DND-41 (cell line): ENCODE results near the gene AGPAT4.

Experiments
- ATAC-seq: fragments of 200-7000 bp; cut with Tn5 transposase; 3 replicates; pipeline ENCODE4 v1.9.1; 2021; ENCODE audit warnings: low read depth; ENCODE audit not compliant: insufficient read depth
- DNase-seq: peaks from one replicate; pipeline ENCODE4 v3.0.0-alpha.2; 2020
- H2AFZ ChIP-seq: 2 replicates; pipeline ENCODE4 v1.6.0; 2012; ENCODE audit warnings: low read depth, low read length
- H3K27ac ChIP-seq: 2 replicates; pipeline ENCODE4 v1.5.1; 2012; ENCODE audit warnings: low read length, inconsistent platforms
- H3K27me3 ChIP-seq: fragments of 200-600 bp; sonication (generic); 2 replicates; pipeline ENCODE4 v1.6.0; 2012; ENCODE audit warnings: low read length, mild to moderate bottlenecking, inconsistent platforms; ENCODE audit not compliant: insufficient read depth, poor library complexity
- H3K36me3 ChIP-seq: 2 replicates; pipeline ENCODE4 v1.5.1; 2012; ENCODE audit warnings: low read length, inconsistent platforms; ENCODE audit not compliant: insufficient read depth
- H3K4me1 ChIP-seq: 2 replicates; pipeline ENCODE4 v1.5.1; 2012; ENCODE audit warnings: mild to moderate bottlenecking, low read length; ENCODE audit not compliant: insufficient read depth
- H3K4me2 ChIP-seq: 2 replicates; pipeline ENCODE4 v1.6.0; 2012; ENCODE audit warnings: mild to moderate bottlenecking, moderate library complexity, low read length, inconsistent platforms; ENCODE audit not compliant: insufficient read depth
- H3K4me3 ChIP-seq, 2 experiments: fragments of 200-600 bp in 1 of 2; shearing (Covaris generic) in 1 of 2; 2 replicates each; pipeline ENCODE4 v1.5.1; 2012 to 2016; ENCODE audit warnings: inconsistent platforms in 2 of 2, low read length in 2 of 2, mild to moderate bottlenecking in 2 of 2, low read depth in 1 of 2, moderate library complexity in 1 of 2
- H3K79me2 ChIP-seq: 2 replicates; pipeline ENCODE4 v1.6.0; 2012; ENCODE audit warnings: low read length, inconsistent platforms; ENCODE audit not compliant: insufficient read depth
- H3K9ac ChIP-seq: 2 replicates; pipeline ENCODE4 v1.6.0; 2012; ENCODE audit warnings: low read depth, mild to moderate bottlenecking, inconsistent platforms, low read length, moderate library complexity
- H3K9me3 ChIP-seq: 2 replicates; pipeline ENCODE4 v1.5.1; 2012; ENCODE audit warnings: low read length, moderate library complexity, mild to moderate bottlenecking, inconsistent platforms; ENCODE audit not compliant: insufficient read depth, severe bottlenecking
- H4K20me1 ChIP-seq: 2 replicates; pipeline ENCODE4 v1.6.0; 2012; ENCODE audit warnings: low read length; ENCODE audit not compliant: insufficient read depth
- CTCF ChIP-seq: IDR thresholded peaks from 2 replicates; pipeline ENCODE4 v1.5.1; 2012; ENCODE audit warnings: borderline replicate concordance, low read length, moderate library complexity, mild to moderate bottlenecking; ENCODE audit not compliant: poor library complexity, severe bottlenecking; ENCODE audit errors: extremely low read depth
- EZH2 ChIP-seq: IDR thresholded peaks from 3 replicates; pipeline ENCODE4 v1.6.1; 2012; ENCODE audit warnings: borderline replicate concordance, low read depth, mild to moderate bottlenecking, moderate library complexity, low read length, inconsistent platforms; ENCODE audit not compliant: severe bottlenecking

The AGPAT4 gene

GRCh38 chr6:161259302-161259701 is 14.6 kb downstream of the AGPAT4 start:
- H3K27ac ChIP-seq = no peak overlapping the region
- no peak for ATAC-seq
- H3K9ac ChIP-seq = no peak overlapping the region
- H3K79me2 ChIP-seq = no peaks in the 10 kb centered on the region
- no peaks in the 10 kb centered on the region for H3K27me3 ChIP-seq
- no peaks in the 10 kb centered on the region for H3K9me3 ChIP-seq
- no peak overlapping the region for H3K4me3 ChIP-seq
- TF ChIP-seq EZH2 (no peak), CTCF (no peak)
- H3K4me1 ChIP-seq = no peaks in the 10 kb centered on the region
- DNase-seq = no peak
- no peak overlapping the region for H2AFZ ChIP-seq
- H3K36me3 ChIP-seq = no peaks in the 10 kb centered on the region
- no peak overlapping the region for H3K4me2 ChIP-seq
- no peaks in the 10 kb centered on the region for H4K20me1 ChIP-seq

GRCh38 chr6:161257793-161258457 is 15.9 kb downstream of the AGPAT4 start:
- Histone ChIP-seq H2AFZ (no peak overlapping the region), H3K4me2 (no peak overlapping the region)

GRCh38 chr6:161256407-161256806 is 17.5 kb downstream of the AGPAT4 start:
- H3K79me2 ChIP-seq = no peaks in the 10 kb centered on the region
- H3K9me3 ChIP-seq = no peaks in the 10 kb centered on the region
- ATAC-seq = no peak
- H2AFZ ChIP-seq = no peak overlapping the region
- no peaks in the 10 kb centered on the region for H3K4me1 ChIP-seq
- no peak overlapping the region for H3K4me3 ChIP-seq
- no peak for TF ChIP-seq CTCF
- no peak overlapping the region for H3K4me2 ChIP-seq
- no peak overlapping the region for H3K27ac ChIP-seq
- no peak for DNase-seq
- no peaks in the 10 kb centered on the region for H3K36me3 ChIP-seq
- H4K20me1 ChIP-seq = no peaks in the 10 kb centered on the region
- H3K27me3 ChIP-seq = no peaks in the 10 kb centered on the region
- no peak overlapping the region for H3K9ac ChIP-seq

More at GRCh38 chr6:161257793-161258457, 15.9 kb downstream of the AGPAT4 start:
- no peaks in the 10 kb centered on the region for H3K27me3 ChIP-seq
- no peak for TF ChIP-seq CTCF
- TF ChIP-seq EZH2 = no peak
- H3K36me3 ChIP-seq = no peaks in the 10 kb centered on the region
- no peak overlapping the region for H3K9ac ChIP-seq
- no peak overlapping the region for H3K27ac ChIP-seq
- no peak overlapping the region for H3K4me3 ChIP-seq
- DNase-seq (no peak), ATAC-seq (no peak)
- H3K4me1 ChIP-seq = no peaks in the 10 kb centered on the region
- no peaks in the 10 kb centered on the region for H3K79me2 ChIP-seq
- no peaks in the 10 kb centered on the region for H4K20me1 ChIP-seq
- no peaks in the 10 kb centered on the region for H3K9me3 ChIP-seq

- Histone ChIP-seq H3K4me3 (no peak overlapping the region), H3K79me2 (no peaks in the 10 kb centered on the region), H3K27ac (no peak overlapping the region), H3K4me1 (no peaks in the 10 kb centered on the region), H3K27me3 (no peaks in the 10 kb centered on the region), H3K9ac (no peak overlapping the region), H3K9me3 (no peaks in the 10 kb centered on the region), H2AFZ (no peak overlapping the region), H4K20me1 (no peaks in the 10 kb centered on the region), H3K4me2 (no peak overlapping the region), H3K36me3 (no peaks in the 10 kb centered on the region)
- no peak for ATAC-seq
- TF ChIP-seq CTCF = no peak
- no peak for DNase-seq
Measured at GRCh38 chr6:161255518-161255917, 18.3 kb downstream of the AGPAT4 start.
